AG04449 (cell line): ENCODE data around the gene CACNG6.

Experiments
- CTCF ChIA-PET: fragments of 350-600 bp; formaldehyde crosslinking; extraction: SDS; loops from one replicate; lab custom pipeline; 2021; ENCODE audit warnings: antibody characterized with exemption; lab: Yijun Ruan, JAX
- POLR2A ChIA-PET: fragments of 400-600, 350-600 bp; formaldehyde crosslinking; extraction: SDS; loops from one replicate; lab custom pipeline; 2020; ENCODE audit warnings: antibody characterized with exemption, inconsistent platforms; lab: Yijun Ruan, JAX
- DNase-seq: peaks from one replicate; pipeline ENCODE4 v3.0.0-alpha.2; 2010; ENCODE audit warnings: low read depth, low spot score
- H3K4me3 ChIP-seq: 2 replicates; pipeline ENCODE4 v1.5.1; 2011; ENCODE audit warnings: low read depth, mild to moderate bottlenecking, control low read depth, low read length
- TF ChIP-seq, protein P1 (sequence below): IDR thresholded peaks from one replicate; pipeline ENCODE4 v1.5.1; 2011; ENCODE audit warnings: mild to moderate bottlenecking, moderate library complexity, low read length, control low read depth, inconsistent platforms; ENCODE audit not compliant: insufficient read depth; ENCODE audit errors: missing control alignments

CACNG6 gene

DNA sequence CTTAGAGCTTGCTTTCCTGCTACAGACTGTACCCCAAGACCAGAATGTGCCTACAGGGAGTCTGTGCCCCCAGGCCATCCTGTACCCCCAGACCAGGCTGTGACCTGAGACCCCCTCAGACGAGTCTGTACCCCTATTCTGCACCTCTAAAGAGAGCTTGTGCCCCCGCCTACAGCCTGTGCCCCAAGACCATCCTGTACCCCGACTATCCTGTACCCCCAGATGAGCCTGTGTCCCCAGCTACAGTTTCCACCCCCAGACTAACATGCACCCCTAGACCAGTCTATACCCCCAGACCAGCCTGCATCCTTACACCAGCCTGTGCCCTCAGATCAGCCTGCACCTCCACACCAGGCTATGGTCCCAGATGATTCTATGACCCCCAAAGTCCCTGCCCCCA is 2.0 kb downstream of the CACNG6 start:
- ChIA-PET POLR2A (no interaction called here), CTCF (interaction anchor here (1.4 kb wide), 1 partner anchor 37 kb away, joined by 3 read pairs; no protein-coding TSS in a partner anchor)
- no peak overlapping the region for H3K4me3 ChIP-seq
- DNase-seq, result no peak
- TF ChIP-seq, protein P1, sequence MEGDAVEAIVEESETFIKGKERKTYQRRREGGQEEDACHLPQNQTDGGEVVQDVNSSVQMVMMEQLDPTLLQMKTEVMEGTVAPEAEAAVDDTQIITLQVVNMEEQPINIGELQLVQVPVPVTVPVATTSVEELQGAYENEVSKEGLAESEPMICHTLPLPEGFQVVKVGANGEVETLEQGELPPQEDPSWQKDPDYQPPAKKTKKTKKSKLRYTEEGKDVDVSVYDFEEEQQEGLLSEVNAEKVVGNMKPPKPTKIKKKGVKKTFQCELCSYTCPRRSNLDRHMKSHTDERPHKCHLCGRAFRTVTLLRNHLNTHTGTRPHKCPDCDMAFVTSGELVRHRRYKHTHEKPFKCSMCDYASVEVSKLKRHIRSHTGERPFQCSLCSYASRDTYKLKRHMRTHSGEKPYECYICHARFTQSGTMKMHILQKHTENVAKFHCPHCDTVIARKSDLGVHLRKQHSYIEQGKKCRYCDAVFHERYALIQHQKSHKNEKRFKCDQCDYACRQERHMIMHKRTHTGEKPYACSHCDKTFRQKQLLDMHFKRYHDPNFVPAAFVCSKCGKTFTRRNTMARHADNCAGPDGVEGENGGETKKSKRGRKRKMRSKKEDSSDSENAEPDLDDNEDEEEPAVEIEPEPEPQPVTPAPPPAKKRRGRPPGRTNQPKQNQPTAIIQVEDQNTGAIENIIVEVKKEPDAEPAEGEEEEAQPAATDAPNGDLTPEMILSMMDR, result no peak

DNA sequence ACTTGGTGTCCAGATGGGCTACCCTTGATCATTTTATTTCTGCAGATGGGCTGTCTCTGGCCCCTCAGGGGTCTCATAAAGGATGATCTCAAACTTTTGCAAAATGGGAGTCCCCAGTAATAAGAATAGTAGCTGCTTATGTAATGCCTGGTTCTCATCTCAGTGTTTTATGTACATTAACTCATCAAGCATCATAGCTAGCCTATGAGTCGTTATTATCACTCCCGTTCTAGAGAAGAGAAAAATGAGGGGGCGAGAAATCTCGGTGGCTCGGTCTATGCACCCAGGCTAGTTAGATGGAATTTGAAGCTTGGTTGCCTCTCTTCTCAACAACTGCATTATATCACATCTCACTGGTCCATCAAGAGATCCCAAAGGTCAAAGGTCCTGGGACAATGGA is 3.4 kb downstream of the CACNG6 start:
- no peak for DNase-seq
- no peak overlapping the region for H3K4me3 ChIP-seq
- POLR2A ChIA-PET, result no interaction called here

DNA sequence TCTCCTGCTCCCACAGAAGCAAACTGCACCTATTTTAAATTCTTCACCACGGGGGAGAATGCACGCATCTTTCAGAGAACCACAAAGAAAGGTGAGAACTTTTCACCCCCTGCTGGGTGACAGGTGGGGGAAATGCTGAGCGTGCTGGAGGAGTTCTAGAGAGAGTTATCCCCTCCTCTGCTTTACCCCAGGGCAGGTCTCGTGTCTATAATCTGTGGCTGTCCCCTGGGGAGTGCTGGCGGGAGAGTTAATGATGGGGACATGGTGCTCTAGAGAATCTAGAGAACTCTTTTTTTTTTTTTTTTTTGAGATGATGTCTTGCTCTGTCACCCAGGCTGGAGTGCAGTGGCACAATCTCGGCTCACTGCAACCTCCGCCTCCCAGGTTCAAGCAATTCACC is 6.8 kb downstream of the CACNG6 start:
- CTCF ChIA-PET, result no interaction called here
- TF ChIP-seq, protein P1, result no peak
- no peak for DNase-seq
- H3K4me3 ChIP-seq, result no peak overlapping the region
- POLR2A ChIA-PET, result no interaction called here

More for the DNA sequence above, 3.4 kb downstream of the CACNG6 start:
- CTCF ChIA-PET, result interaction anchor here (1.4 kb wide), 1 partner anchor 35 kb away, joined by 3 read pairs; no protein-coding TSS in a partner anchor
- TF ChIP-seq, protein P1, result no peak

DNA sequence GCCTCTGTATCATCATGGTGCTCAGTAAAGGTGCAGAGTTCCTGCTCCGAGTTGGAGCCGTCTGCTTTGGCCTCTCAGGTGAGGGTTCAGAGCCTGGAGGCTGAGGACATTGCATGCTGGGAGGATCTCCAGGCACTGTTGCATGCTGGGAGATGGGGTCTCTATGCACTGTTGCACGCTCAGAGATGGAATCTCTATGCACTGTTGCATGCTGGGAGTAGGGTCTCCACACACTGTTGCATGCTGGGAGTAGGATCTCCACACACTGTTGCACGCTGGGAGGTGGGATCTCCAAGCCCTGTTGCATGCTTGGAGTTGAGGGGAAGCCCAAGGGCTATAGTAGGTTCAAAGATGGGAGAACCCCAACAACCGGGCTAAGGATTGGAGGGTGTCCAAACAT is 8.3 kb downstream of the CACNG6 start:
- ChIA-PET CTCF (no interaction called here), POLR2A (no interaction called here)
- H3K4me3 ChIP-seq, result no peak overlapping the region
- no peak for DNase-seq
- TF ChIP-seq, protein P1, result no peak

DNA sequence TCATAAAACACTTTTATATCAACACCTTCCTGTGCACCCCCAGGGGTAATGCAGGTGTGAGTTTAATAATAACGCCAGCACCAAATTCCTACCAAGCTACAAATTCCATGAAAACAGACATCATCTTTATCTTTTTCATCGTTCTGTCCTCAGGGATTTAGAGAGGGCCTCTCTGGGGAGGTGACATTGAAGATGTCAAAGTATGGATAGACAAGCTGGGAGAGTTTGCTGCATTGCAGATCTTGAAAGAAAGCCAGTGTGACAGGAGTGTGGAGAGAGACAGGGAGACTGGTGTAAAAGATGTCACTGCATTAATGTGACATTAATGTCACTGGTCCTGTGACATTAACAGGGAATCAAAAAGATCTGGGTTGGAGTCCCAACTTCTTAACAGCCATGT is 10.1 kb downstream of the CACNG6 start:
- ChIA-PET CTCF (interaction anchor here (0.9 kb wide), 2 partner anchors 22 to 208 kb away, joined by 3 read pairs; no protein-coding TSS in a partner anchor), POLR2A (no interaction called here)
- DNase-seq, result no peak
- no peak overlapping the region for H3K4me3 ChIP-seq
- TF ChIP-seq, protein P1, result no peak

DNA sequence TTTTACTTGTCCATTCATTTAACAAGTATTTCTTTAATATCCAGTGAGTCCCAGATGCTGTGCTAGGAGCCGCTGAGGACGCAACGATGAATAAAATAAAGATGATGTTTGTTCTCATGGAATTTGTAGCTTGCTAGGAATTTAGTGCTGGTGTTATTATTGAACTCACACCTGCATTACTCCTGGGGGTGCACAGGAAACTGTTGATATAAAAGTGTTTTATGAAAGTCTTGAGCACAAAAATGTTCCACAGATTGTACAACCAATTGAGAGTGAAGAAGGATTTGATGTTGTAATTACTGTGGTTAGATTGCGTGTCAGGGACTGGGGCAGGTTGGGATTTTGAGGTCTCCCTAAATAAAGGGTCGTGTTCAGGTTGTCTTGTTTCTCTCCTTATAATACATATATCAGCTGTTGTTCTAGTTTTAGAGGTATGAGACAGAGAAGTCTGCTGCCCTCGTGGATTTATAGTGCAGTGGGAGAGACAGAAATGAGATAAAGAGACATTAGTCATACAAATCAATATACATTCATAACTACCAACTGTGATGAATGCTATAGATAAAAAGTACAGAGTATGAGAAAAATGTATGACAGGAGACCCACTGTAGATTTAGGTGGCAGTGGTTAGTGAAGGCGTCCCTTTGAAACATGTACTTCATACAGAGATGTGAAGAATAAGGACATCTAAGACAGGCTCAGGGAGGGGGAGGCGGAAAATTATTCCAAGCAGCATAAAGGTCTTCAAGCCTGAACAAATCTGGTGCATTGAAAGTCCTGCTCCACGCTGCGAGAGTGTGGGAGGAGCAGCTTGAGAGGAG is 11.3 kb downstream of the CACNG6 start:
- ChIA-PET POLR2A (no interaction called here), CTCF (interaction anchor here (1.1 kb wide), 1 partner anchor 21 kb away, joined by 3 read pairs; no protein-coding TSS in a partner anchor)
- no peak for DNase-seq
- no peak overlapping the region for H3K4me3 ChIP-seq
- TF ChIP-seq, protein P1, result no peak
